Right lobe of liver (tissue), 6 donors: ENCODE data around the gene FANCC. TPM values are rescaled to one million over a fixed set of nuclear protein-coding genes. Genes with fewer than 3 reads are reported as not detected.

Experiments used
- ATAC-seq, 4 donors: fragments of 200-7000 bp; cut with Tn5 transposase; one replicate each; pipeline ENCODE4 v1.9.1; 2020; ENCODE audit warnings: mild to moderate bottlenecking in 4 of 4, moderate library complexity in 4 of 4
- DNase-seq, 3 donors: peaks; one replicate each; pipeline ENCODE4 v3.0.0-alpha.2; 2020
- H3K27ac ChIP-seq, 3 donors: fragments of 200-600 bp; one replicate each; pipeline ENCODE4 v1.8.0; 2022
- H3K27me3 ChIP-seq, 2 donors: fragments of 200-600 bp; one replicate each; pipeline ENCODE4 v1.8.0; 2022
- H3K36me3 ChIP-seq, 4 donors: fragments of 200-600 bp; sonication (generic) in 1 of 4; one replicate each; pipeline versions ENCODE4 v1.5.1 to v1.8.0; 2017 to 2022; ENCODE audit warnings: control low read depth in 1 of 4
- H3K4me1 ChIP-seq, 4 donors: fragments of 200-600 bp; sonication (generic) in 1 of 4; one replicate each; pipeline versions ENCODE4 v1.5.1 to v1.8.0; 2017 to 2022; ENCODE audit warnings: control low read depth in 1 of 4
- H3K4me3 ChIP-seq, 3 donors: fragments of 200-600 bp; one replicate each; pipeline ENCODE4 v1.8.0; 2022
- H3K9me3 ChIP-seq, 4 donors: fragments of 200-600 bp; sonication (generic) in 1 of 4; one replicate each; pipeline versions ENCODE4 v1.5.1 to v1.8.0; 2017 to 2022; ENCODE audit warnings: control low read depth in 1 of 4
- CTCF ChIP-seq, 4 donors: fragments of 200-600 bp in 3 of 4; fragments of 450-650 bp in 1 of 4; IDR thresholded peaks; one replicate each; pipeline versions ENCODE4 v1.5.1 to v1.8.0; 2016 to 2022; ENCODE audit warnings: antibody characterized with exemption in 4 of 4, mild to moderate bottlenecking in 2 of 4
- POLR2A ChIP-seq: fragments of 450-650 bp; IDR thresholded peaks from one replicate; pipeline ENCODE4 v1.6.1; 2017; ENCODE audit warnings: antibody characterized with exemption, mild to moderate bottlenecking
- WGBS: methylation state at CpG from one replicate; pipeline ENCODE4 v1.1.6; 2018; ENCODE audit warnings: low coverage, low lambda C conversion rate; ENCODE audit not compliant: insufficient coverage; ENCODE audit errors: missing lambda C conversion rate; 5-methylcytosine and 5-hydroxymethylcytosine counted together
- intact Hi-C, 2 donors: fragments of 100-400 bp; cut with DNase I; formaldehyde crosslinking; loops; one replicate each; pipeline versions ENCODE4 v1.11.2 to v1.14.1; 2022
- total RNA-seq, 6 experiments: library from RNA; depleted of rRNA in 2 of 6; stranded (reverse); fragments of >200 nt in 2 of 6; fragmentation: NEBNext Ultra II Directional in 3 of 6; extraction: Animal tissue kit (Norgen Biotek cat#: 25700) in 3 of 6; gene quantifications; one replicate each; pipeline versions ENCODE4 v1.1.0 to v1.2.4, GENCODE V29; 2016 to 2023
- donor health status: DM: no; HTN: yes; CAD: no.
- donor health status: DM: no; HTN: no; CAD: no.
- donor health status: DM: no; HTN: no; CAD: no.
- donor health status: DM: no; HTN: yes; CAD: no.
- donor health status: DM: no; HTN: yes; CAD: no.

The FANCC gene
- total RNA-seq, 6 experiments from 2014 or later: 8.1 to 27.9 (median 13.2) TPM

- Histone ChIP-seq H3K4me1 (peaks cover 0 to 4% (median 0%) of the 10 kb centered on the region in 4 donors), H3K27me3 (no peaks in the 10 kb centered on the region), H3K9me3 (no peaks in the 10 kb centered on the region), H3K27ac (no peak overlapping the region), H3K4me3 (no peak overlapping the region), H3K36me3 (no peaks in the 10 kb centered on the region)
- ATAC-seq (peak; percentile 45 to 89 (median 54)), DNase-seq (no peak)
- intact Hi-C loops: no loop called here
- 46% methylated on average over 3 of the region's 3 CpGs for WGBS
- TF ChIP-seq CTCF (IDR thresholded peaks at IDR 0.05) (no peak), POLR2A (no peak)
These were observed 119.7 kb downstream of the FANCC start for GRCh38 chr9:95197692-95198271.

GRCh38 chr9:95193480-95193879, 124.0 kb downstream of the FANCC start:
- intact Hi-C loops: no loop called here
- Histone ChIP-seq H3K27me3 (no peaks in the 10 kb centered on the region), H3K36me3 (no peaks in the 10 kb centered on the region), H3K4me3 (no peak overlapping the region), H3K27ac (no peak overlapping the region), H3K4me1 (peaks cover 0 to 8% (median 0%) of the 10 kb centered on the region in 4 donors), H3K9me3 (no peaks in the 10 kb centered on the region)
- DNase-seq (no peak), ATAC-seq (no peak)
- no peak for TF ChIP-seq POLR2A
- no peak for TF ChIP-seq CTCF (IDR thresholded peaks at IDR 0.05)
- WGBS: 81% methylated on average over 5 of the region's 5 CpGs

GRCh38 chr9:95193067-95193466, 124.4 kb downstream of the FANCC start:
- DNase-seq: no peak
- no peak overlapping the region for H3K4me3 ChIP-seq
- 84% methylated on average over 7 of the region's 8 CpGs for WGBS
- no peaks in the 10 kb centered on the region for H3K9me3 ChIP-seq
- H3K36me3 ChIP-seq: no peaks in the 10 kb centered on the region
- peaks cover 0 to 8% (median 0%) of the 10 kb centered on the region in 4 donors for H3K4me1 ChIP-seq
- H3K27ac ChIP-seq: no peak overlapping the region
- H3K27me3 ChIP-seq: no peaks in the 10 kb centered on the region
- intact Hi-C loops: no loop called here
- TF ChIP-seq POLR2A: no peak
- no peak for TF ChIP-seq CTCF (IDR thresholded peaks at IDR 0.05)
- no peak for ATAC-seq

GRCh38 chr9:95192631-95193030, 124.9 kb downstream of the FANCC start:
- Histone ChIP-seq H3K9me3 (no peaks in the 10 kb centered on the region), H3K27ac (no peak overlapping the region), H3K4me3 (no peak overlapping the region), H3K27me3 (no peaks in the 10 kb centered on the region), H3K4me1 (peaks cover 0 to 4% (median 0%) of the 10 kb centered on the region in 4 donors), H3K36me3 (no peaks in the 10 kb centered on the region)
- DNase-seq (no peak), ATAC-seq (no peak)
- WGBS: 77% methylated on average over 1 of the region's 1 CpG
- intact Hi-C loops: no loop called here
- TF ChIP-seq POLR2A (no peak), CTCF (IDR thresholded peaks at IDR 0.05) (no peak)
